GM19328 (cell line): ENCODE data around the gene PRG3.
A peak's percentile ranks its signal among the peaks of the same experiment; 100 is the strongest.
"Not testable (repeated sequence)": the region's sequence is repeated elsewhere in the genome, so short reads cannot be mapped to it uniquely, and the experiment has no call there.

Source experiments
- ATAC-seq: cut with Tn5 transposase; IDR thresholded peaks from one replicate; pipeline ENCODE4 v1.9.1; 2021; ENCODE audit warnings: mild to moderate bottlenecking, moderate library complexity; ENCODE audit not compliant: unreplicated experiment

Gene PRG3

GRCh38 chr11:57361926-57362325 lies 19.0 kb downstream of the PRG3 start:
- no peak for ATAC-seq

GRCh38 chr11:57361420-57361819 lies 19.5 kb downstream of the PRG3 start:
- ATAC-seq: not testable (repeated sequence)

- ATAC-seq: no peak
These were observed 20.0 kb downstream of the PRG3 start for GRCh38 chr11:57360991-57361390.

DNA sequence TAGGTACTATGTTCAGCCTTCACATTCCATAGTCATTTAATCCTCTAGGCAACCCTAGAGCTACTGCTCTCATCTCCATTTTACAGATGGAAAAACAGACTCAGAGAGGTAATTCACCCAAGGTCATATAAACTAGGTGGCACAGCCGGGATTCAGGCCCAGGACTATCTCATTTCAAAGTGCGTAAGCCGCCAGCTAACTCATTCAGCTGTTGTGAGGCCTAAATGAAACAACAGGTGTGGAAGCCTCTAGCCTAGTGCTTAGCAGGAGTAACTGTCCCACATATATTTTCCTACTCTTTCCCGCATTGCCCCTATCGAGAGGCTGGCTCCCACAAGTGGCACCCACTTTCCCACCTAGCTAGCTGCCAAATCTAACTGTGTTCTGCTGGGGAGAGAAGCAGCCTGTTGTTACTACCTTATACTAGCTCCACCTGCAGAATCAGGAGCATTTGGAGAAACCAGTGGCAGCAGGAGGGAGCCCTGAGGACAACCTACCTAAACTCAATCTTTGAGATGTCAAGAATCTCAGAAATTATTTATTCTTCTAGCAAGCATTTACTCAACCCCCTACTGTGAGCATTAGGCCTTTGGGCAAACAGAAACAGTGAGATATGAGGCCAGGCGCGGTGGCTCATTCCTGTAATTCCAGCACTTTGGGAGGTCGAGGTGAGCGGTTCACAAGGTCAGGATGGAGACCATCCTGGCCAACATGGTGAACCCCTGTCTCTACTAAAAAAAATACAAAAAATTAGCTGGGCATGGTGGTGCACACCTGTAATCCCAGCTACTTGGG lies 20.9 kb downstream of the PRG3 start:
- ATAC-seq: no peak

DNA sequence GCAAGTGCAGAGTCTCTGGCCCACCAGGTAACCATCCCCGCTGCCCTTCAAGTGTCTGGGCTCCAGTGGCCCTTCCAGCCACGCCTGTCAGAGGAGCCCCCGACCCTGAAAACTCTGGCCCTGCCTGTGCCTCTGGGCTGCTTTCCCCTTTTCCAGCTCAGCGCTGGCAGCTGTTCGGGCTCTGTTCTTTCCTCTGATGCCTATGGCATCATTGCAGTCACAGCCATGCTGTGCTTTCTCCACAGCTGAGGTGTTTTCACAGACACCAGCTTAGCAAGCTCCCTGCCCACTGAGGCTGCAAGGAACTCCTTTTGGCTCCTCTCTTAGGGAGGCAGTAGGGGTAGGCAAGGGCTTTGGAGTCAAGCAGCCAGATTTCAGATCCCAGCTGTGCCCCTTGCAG lies 21.6 kb downstream of the PRG3 start:
- ATAC-seq: no peak

DNA sequence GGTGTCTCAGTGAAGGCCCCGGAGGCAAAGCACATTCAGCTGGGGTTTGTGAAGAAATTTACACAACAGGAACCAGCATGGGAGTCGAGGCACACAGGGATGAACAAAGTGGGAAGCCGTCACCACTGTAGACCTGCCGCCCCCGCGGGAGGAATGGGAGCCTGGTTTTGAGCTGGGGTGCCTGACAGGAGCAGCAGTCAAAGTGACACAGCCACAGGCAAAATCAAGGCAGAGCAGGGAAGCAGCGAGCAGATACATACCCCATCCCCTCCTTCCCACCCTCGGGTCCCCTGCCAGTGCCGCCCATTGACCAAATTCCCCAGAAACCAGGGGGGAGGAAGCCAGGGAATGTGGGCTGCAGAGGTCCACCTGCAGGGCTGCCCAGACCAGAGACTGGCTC lies 22.0 kb downstream of the PRG3 start:
- ATAC-seq: no peak

DNA sequence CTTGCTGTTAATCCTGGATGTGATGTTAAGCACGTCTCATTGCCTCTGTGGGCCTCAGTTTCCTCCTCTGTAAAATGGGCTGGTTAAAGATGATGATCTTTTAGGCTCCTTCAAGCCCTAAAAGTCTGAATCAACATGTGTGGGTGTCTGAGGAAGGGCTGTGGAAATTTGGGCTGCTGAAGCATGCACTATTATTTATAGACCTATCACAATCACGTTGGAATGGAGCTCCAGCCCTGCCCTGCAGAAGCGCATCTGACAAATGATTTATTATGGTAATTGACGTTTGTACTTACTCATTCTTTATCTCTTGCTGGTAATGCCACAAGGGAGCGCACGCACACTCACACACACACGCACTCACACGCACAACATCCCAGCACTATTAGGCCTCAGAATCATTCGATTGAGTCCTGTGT lies 22.4 kb downstream of the PRG3 start:
- no peak for ATAC-seq

- no peak for ATAC-seq
These were observed 23.1 kb downstream of the PRG3 start for GRCh38 chr11:57357856-57358255.

- no peak for ATAC-seq
These were observed 23.6 kb downstream of the PRG3 start for GRCh38 chr11:57357310-57357709.

DNA sequence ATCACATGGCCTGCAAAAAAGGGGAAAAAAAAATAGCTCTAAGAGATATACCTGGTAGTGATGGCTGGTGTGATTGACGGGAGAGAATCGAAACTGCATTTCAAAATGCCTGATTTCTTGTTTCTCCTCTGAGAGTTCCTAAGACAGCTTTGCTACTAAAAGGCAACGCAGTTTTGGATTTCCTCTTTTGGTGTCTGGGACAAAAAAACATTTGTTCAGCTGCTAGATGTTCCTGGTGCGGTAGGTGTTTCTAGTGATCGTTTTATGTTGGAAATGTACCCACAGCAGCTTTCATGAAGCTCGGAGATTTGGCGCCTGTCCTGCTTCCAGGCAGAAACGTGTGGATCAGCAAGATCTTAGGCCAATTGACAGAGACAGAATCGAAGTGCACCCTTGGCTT lies 24.7 kb downstream of the PRG3 start:
- ATAC-seq: no peak

GRCh38 chr11:57354699-57355098 lies 26.3 kb downstream of the PRG3 start:
- ATAC-seq: no peak

DNA sequence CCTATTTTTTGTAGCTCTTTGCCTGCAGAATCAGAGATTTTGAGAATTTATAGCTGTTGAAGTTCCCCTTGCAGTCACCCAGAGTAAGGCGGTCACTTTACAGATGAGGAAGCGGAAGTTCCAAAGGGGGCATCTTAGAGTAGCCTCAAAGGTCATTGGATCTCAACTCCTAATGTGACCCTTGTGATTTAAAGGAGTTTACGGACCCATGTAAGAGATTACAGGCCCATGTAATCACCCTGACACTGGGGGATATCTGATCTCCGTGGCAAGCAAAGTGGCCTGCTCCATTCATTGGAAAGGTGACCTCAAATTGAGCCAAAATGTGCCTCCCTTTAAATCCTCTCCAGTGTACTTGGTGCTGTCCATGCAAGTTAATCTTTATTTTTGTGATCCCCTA lies 27.1 kb downstream of the PRG3 start:
- ATAC-seq: no peak

- no peak for ATAC-seq
These were observed 27.5 kb downstream of the PRG3 start for GRCh38 chr11:57353446-57353845.

DNA sequence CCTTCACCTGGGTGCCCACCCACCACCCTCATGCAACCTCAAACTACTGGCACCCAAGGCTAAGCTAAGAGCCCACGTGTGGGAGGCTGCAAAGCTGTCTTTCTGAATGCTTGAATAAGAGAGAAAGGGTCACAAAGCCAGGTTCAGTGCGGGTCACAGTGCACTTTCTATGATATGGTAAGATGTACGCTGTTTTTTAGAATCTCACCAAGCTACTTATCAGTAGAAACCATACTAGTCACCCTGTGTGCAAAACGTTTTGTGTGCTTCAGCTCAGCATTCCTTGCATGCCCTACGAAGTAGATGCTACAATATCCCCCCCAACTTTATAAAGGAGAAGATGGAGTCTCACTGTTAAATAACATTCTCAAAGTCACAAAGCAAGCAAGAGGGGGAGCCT lies 27.9 kb downstream of the PRG3 start:
- no peak for ATAC-seq

- no peak for ATAC-seq
These were observed 31.3 kb downstream of the PRG3 start for GRCh38 chr11:57349491-57350274.

DNA sequence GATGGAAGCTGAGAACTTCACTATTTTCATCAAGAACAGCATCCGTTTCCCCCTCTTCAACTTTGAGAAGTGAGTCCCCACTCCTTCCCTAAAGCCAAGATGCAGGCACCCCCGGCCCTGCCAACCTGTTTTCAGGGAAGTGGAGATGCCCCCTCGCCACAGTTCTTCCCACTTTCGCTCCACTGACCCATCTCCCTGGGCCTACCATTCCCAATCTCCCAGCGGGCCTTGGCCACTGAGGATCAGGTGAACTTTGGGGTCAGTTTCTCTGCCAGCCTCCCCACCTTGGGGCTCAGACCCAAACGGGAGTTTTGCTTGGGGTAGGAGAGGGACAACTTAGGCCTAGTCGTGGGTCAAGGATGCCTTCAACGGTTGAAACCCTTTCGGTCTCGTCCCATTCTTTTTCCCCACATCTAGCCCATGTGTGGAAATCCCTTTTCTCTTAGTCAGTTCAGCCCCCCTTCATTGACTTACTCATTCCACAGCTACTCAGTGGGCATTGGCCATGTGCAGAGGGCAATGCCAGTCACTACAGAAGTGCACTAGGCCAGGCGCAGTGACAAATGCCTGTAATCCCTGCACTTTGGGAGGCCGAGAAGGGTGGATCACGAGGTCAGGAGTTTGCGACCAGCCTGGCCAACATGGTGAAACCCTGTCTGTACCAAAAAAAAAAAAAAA lies 32.2 kb downstream of the PRG3 start:
- ATAC-seq: no peak

GRCh38 chr11:57348052-57348451 lies 32.9 kb downstream of the PRG3 start:
- ATAC-seq: no peak

GRCh38 chr11:57347336-57347735 lies 33.6 kb downstream of the PRG3 start:
- ATAC-seq: no peak

- ATAC-seq: peak; percentile 62
These were observed 35.3 kb downstream of the PRG3 start for GRCh38 chr11:57345555-57346211.

DNA sequence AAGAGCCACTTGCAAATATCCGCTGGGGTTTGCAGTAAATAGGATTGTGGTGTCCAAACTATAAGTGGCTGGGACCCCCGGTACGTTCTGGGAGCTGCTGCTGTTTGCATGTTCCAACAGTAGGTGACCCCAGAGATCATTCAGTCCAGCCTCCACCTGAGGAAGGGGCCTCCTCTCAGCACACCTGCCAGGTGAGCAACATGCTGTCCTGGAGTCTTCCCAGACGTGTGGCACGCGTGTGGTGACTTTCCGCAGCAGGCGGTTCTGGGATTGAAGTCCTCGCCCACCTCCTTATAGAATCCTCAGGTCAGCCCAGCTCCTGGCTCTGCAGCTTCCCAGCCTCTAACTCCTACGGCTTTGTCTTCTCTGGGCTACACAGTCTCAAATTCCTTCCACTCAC lies 36.1 kb downstream of the PRG3 start:
- no peak for ATAC-seq

GRCh38 chr11:57343825-57344224 lies 37.1 kb downstream of the PRG3 start:
- ATAC-seq: no peak
